Activated CD8-positive, alpha-beta memory T cell treated with anti-CD3 and anti-CD28 coated beads, Interleukin-2, amount 50 U/mL, for 48 hours (primary cell): ENCODE results near the gene HOXB3.
"Not testable (repeated sequence)": the region's sequence is repeated elsewhere in the genome, so short reads cannot be mapped to it uniquely, and the experiment has no call there.

Source experiments
- DNase-seq: peaks from one replicate; pipeline ENCODE4 v3.0.0-alpha.2; 2020

HOXB3 gene

DNA sequence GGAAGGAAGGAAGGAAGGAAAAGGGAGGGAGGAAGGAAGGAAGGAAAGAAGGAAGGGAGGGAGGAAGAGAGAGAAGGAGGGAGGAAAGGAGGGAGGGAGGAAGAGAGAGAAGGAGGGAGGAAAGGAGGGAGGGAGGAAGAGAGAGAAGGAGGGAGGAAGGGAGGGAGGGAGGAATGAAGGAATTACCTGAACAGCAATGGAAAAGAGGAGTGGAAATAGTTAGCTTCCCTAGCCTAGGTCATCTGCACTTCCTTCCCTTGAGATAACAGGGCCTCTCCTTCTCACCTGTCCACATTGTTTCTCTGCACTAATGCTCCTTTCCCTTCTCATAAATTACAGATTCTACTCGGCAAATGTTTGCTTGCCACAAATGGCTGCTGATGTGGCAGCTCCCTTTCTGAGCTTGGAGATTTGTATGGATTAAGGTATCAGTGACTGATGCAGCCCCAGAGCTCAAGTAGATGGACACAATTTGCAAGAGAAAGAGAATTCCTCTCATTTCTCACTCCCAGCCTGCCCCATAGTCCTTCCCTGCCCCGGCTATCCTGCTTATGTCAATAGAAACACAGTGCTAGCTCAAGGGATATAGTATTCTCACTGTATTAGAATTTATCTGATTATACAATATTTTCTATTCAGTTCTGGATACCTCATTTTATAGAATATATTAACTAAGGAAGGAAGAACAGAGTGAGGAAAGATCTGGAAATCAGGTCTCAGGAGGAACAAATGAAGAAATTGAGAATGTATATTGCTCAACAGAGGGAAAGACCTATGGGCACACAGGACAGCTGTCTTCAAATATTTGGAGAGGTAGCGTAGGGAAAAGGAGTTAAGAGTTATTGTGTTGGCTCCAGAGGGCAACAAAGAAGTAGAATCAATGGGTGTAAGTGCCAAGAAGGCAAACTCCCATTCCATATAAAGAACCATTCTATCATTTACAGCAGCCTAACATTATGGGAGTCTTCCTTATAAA lies 73.8 kb downstream of the HOXB3 start:
- no peak for DNase-seq

DNA sequence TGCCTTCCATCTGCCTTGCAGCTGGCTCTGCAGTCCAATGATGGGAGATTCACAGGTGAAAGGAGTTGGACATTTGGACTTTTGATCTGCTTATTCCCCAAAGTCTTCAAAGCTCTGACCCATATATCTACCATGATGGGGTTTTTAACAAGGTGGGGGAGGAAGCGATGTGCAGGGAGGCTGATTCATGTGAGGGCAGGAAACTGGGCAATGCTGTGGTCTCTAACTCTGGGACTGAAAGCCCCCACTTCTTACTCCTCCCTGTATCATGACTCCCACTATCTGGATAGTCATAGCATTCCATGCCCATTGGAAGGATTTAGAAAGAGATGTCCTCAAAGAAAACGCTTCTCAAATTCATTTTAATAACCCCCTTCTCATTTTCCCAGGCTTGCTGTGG lies 75.6 kb downstream of the HOXB3 start:
- no peak for DNase-seq

DNA sequence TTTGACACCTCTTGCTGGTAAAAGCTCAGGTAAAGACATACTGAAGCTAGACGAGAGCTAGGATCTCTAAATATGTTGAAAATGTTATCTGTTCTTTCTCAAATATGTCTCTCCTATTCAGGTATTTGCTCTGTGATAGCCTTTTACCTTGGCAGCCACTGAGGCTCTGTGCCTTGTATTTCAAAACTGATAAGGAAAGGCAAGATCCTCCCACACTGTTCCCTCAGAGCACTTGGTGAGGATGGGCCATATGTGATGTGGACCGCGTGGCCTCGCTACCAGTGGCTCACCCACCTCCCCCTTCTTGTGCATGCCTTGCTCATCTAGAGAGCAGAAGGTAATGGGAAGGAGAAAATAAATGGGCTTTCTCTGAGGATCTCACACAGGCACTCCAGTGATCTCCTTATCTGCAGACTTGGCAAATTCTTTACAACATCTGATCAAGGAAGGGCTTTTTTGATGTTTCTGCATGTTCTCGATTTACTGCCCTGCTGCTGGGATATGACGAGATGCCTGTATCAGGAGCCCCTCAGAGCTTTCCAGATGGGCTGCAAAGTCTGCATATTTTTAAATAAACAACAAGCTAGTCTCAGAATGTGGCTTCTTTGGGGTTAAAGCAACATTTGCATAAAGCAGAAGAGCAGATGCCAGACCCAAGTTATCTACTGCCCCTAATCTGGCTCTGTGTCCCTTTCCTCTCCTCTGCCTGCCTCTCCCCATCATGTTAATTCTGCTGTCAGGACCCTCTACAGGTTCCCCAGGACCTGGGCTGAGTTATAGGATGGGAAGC lies 76.2 kb downstream of the HOXB3 start:
- no peak for DNase-seq

DNA sequence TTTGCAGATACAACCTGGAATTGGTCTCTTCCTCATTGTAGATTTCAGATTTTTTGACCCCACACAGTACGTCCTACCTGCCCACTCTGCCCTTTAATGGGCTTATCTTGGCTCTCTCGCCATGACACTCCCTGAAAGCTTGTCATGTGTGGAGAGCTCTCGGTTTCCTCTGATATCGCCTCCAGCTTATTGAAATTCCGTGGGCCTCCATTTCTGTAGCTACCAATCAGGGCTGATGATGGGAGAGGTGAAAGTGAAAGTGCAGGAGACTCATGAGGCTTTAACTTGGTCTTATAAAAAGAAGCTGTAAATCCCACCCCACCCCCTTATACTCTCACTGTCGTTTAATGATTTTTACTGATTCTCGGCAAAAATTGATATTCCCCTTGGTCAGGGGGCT lies 76.9 kb downstream of the HOXB3 start:
- DNase-seq: no peak

DNA sequence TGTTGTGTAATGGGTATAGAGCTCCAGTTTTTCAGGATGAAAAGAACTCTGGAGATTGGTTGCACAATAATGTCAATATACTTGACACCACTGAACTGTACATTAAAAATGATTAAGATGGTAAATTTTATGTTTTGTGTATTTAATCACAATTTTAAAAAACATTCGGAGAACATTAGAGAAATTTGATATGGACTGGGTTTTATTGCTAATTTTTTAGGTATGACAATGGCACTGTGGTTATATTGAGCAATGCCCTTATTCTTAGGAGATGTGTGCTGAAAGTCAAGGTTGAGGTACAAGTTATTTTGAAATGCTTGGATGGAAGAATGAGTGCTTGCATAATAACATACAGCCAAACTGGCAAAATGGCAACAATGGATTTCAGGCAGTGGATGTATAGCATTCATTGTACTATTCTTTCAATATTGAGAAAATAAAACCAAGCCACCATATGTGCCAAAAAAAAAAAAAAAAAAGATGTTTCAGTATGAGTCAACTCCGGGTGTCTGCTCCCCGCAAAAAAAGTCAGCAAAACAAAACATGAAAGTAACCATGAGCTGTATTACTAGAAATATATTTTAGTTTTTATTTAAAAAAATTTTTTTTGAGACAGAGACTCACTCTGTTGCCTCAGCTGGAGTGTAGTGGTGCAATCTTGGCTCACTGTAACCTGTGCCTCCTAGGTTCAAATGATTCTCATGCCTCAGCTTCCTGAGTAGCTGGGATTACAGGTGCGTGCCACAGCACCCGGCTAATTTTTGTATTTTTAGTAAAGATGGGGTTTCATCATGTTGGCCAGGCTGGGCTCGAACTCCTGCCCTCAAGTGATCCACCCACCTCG lies 79.1 kb downstream of the HOXB3 start:
- DNase-seq: no peak

DNA sequence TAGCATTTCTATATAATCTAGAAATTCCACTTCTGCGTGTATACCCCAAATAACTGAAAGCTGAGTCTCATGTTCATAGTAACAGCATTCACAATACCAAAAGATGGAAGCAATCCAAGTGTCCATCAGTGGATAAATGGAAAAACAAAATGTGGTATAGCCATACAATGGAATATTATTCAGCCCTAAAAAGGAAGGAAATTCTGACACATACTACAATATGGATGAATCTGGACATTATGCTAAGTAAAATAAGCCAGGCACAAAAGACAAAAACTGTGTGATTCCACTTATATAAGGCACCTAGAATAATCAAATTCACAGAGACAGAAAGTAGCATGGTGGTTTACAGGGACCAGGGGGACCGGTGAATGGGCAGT lies 79.7 kb downstream of the HOXB3 start:
- DNase-seq: no peak

DNA sequence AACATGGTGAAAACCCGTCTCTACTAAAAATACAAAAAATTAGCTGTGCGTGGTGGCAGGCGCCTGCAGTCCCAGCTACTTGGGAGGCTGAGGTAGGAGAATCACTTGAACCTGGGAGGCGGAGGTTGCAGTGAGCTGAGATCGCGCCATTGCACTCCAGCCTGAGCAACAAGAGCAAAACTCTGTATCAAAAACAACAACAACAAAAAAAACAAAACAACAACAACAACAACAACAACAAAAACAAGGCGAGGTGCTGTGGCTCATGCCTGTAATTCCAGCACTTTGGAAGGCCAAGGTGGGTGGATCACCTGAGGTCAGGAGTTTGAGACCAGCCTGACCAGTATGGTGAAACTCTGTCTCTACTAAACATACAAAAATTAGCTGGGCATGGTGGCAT lies 80.3 kb downstream of the HOXB3 start:
- DNase-seq: not testable (repeated sequence)

DNA sequence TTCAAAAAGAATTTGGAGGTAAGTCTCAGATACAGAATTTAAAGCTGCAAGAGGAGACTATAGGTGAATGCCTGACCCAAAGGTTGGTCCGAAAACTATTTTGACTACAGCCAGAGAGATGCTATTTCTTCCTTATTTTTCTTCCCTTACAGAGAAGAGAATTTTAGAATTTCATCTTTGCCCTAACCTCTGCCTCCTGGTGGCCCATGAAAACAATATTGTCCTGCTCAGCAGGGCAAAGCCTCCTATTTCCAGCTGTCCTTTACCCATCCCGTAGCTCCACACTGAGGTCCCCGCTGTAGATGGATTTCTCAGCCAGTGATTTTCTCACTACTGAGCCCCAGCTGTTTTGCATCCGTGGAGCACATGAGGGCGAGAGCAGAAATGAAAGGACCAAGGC lies 83.8 kb downstream of the HOXB3 start:
- no peak for DNase-seq

DNA sequence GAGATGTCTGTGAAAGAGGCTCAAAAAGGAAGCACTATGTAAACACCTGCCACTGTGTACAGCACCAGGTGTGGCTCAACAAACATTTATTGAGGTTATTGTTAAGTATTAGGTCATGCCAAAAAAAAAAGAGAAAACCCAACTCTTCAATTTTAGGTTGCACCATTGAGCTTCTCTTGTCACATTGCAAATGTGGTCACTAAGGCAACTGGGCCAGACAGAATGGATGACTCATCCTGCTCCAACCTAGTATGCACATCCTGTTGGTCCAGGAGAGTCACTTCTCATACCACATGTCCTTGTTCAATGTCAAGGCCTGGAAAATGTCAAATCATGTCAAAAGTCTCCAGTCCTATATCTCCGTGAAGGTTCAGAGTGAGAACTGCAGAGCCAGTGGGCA lies 84.3 kb downstream of the HOXB3 start:
- no peak for DNase-seq

DNA sequence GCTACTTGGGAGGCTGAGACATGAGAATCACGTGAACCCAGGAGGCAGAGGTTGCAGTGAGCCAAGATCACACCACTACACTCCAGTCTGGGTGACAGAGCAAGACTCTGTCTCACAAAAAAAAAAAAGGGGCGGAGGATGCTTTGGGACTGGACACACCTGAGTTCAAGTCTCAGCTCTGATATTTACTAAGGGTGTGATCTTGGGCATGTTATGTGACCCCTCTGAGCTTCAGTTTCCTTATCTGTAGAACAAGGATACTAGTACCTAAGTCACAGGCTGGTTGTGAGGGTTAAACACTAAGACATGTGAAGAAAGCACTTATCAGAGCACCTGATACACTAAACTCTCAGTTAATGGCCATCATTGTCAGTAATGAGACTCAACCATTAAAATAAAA lies 85.1 kb downstream of the HOXB3 start:
- DNase-seq: no peak

DNA sequence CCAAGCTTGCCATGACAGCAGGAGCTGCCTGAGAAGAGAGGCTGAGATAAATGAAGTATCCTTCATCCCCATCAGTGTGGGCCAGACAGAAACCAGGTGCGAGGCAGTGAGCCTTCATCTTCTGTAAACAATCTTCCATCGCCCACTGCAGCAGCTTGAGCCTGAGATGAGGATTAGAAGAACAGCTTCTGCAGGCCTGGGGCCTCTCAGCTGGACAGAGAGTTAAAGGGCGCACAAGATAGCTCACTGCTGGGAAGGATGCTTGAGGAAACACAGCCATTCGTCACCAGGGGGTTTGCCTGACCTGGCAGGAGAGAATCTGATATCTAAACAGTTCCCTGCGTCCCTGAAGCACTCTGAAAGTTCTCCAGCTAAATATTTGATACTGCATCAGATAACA lies 86.3 kb downstream of the HOXB3 start:
- no peak for DNase-seq

DNA sequence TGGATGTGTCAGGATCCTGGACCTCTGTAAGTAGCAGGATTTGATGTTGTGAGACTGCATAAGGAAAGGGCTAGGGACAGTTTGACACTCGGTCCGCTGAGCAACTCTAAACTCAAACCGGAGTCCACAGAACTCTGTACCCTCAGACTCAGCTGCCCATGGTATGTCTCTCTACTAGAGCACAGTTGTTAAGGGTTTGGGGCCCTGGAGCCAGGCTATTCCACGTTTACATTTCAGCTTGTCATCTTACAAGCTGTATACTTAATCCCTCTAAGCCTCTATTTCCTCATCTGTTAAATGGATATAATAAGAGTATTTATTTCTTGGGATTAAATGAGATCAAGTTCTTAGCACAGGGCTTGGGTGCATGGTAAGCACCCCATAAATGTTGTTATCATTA lies 87.1 kb downstream of the HOXB3 start:
- no peak for DNase-seq

DNA sequence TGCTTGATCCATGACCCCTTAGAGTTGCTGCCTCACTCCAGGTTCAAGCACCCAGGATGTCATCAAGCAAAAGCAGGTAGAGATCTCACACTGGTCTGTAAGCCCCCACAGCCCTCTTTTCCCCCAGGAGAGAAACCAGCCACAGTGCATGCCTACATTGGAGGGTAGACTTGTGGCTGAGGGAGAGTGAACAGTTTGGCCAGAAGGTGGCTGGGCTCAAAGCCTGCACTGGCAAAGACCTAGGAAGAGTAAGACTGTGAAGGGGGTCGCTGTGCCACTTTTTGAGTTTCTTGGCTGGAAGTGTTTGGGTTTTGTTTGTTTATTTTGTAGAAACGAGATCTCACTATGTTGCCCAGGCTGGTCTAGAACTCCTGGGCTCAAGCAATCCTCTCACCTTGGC lies 87.7 kb downstream of the HOXB3 start:
- DNase-seq: no peak

DNA sequence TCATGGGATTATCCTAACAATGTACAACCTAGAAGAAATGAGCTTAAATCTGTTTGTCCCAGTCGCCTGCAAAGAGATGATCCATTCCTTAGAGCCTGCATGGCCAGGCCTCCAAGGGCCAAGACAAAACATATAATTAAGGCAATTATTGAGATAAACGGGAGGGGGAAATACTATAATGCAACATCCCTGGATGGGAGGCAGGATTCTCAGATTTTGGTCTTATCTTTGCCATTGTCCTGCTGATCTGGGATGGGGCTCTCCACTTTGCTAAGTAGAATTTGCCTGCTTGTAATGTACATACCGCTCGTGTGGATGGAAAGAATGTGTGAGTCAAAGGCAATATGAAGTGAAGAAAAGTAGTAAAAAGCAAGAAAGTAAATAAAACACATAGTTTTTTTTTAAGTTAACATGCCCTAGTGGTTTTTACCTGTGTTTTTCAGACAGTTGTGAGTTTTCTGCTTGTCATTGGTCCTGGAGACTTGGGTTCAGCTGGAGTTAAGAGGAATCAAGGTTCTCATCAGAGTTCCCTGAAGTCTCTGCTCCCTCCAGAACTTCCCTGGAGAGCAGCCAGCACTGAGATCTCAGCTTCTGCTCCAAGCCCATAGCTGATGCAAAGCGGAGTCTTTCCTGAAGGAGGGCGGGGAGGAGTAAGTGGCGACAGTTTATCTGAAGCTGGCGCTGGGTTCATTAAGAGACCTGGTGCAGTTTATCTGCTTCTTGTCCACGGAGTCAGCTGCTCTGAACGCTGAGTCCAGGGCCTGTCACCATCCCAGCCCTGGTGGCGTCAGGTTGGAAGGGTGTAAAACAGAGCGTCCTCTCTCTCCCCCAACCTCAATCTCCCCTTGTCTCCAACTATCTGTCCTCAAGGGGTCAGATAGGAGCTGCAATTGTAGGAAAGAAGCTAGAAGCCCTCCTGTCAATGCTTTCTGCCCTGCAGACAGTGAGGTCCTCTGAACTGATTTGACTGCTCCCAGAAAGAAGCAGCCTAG lies 89.3 kb downstream of the HOXB3 start:
- no peak for DNase-seq

DNA sequence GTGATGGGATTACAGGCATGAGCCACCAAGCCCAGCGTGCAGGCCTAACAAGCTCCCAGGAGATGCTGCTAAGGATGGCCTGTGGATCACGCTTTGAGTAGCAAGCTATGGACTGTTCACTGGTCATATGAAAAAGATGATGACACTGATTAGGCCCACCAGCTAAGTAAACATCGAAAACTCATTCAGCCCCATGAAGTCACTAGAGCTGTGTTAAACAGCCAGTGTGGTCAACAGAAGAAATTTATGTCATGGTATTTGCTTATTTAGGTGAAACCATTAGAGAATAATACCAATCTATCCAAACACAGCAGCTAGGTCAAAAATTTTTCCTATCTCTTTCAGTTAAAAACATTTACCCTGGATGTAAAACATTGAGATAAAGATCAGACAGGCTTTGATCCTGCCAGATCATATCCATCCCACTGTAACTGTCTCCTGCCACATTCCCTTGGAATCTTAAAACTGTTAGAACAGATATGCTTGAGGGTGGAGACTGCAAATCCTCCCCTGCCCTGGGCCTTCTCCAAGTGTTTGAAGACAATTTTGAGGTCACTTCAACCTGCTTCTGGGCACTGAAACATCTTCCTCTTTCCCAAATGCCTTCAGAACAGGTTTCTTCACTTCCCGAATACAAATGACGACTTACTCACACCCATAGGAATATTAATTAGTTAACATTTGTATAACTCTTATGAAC lies 90.2 kb downstream of the HOXB3 start:
- no peak for DNase-seq

DNA sequence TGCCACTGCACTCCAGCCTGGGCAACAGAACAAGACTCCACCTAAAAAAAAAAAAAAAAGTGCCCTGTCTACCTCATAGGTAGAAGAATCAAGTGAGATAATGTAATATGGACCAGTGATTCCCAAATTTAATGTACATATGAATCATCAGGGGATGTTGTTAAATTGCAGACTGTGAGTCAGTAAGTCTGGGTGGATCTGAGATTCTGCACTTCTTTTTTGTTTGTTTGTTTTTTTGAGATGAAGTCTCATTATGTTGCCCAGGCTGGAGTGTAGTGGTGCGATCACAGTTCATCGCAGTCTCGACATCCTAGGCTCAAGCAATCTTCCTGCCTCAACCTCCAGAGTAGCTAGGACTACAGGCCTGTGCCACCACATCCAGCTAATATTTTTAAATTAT lies 90.8 kb downstream of the HOXB3 start:
- DNase-seq: no peak
